H9 (cell line): ENCODE measurements around the gene HAPLN1. TPM values are rescaled to one million over a fixed set of nuclear protein-coding genes. Genes with fewer than 3 reads are reported as not detected.

Source experiments
- DNase-seq: peaks from one replicate; pipeline ENCODE4 v3.0.0-alpha.2; 2017
- H2AFZ ChIP-seq: one replicate; pipeline ENCODE4 v1.6.1; 2013; ENCODE audit warnings: mild to moderate bottlenecking, low read length, control low read depth, moderate library complexity
- H2AK5ac ChIP-seq: 2 replicates; pipeline ENCODE4 v1.6.1; 2013; ENCODE audit warnings: low read length, control low read depth, mixed read lengths; ENCODE audit not compliant: insufficient read length
- H2BK120ac ChIP-seq: one replicate; pipeline ENCODE4 v1.6.1; 2013; ENCODE audit warnings: low read depth, mild to moderate bottlenecking, low read length, control low read depth, inconsistent platforms; ENCODE audit not compliant: poor library complexity, severe bottlenecking
- H2BK12ac ChIP-seq: 2 replicates; pipeline ENCODE4 v1.6.1; 2013; ENCODE audit warnings: low read length, control low read depth, mixed read lengths, low read depth; ENCODE audit not compliant: insufficient read length
- H2BK15ac ChIP-seq: 2 replicates; pipeline ENCODE4 v1.6.1; 2013; ENCODE audit warnings: low read depth, low read length, control low read depth
- H2BK20ac ChIP-seq: one replicate; pipeline ENCODE4 v1.6.1; 2013; ENCODE audit warnings: low read depth, mild to moderate bottlenecking, low read length, control low read depth, inconsistent platforms; ENCODE audit not compliant: poor library complexity, severe bottlenecking
- H2BK5ac ChIP-seq: 2 replicates; pipeline ENCODE4 v1.6.1; 2013; ENCODE audit warnings: low read length, control low read depth, mixed read lengths; ENCODE audit not compliant: insufficient read length
- H3K14ac ChIP-seq: 2 replicates; pipeline ENCODE4 v1.6.1; 2013; ENCODE audit warnings: low read length, control low read depth; ENCODE audit not compliant: insufficient read depth
- H3K18ac ChIP-seq: 2 replicates; pipeline ENCODE4 v1.6.1; 2013; ENCODE audit warnings: low read depth, mild to moderate bottlenecking, mixed read lengths, low read length, control low read depth; ENCODE audit not compliant: insufficient read length
- H3K23ac ChIP-seq: 2 replicates; pipeline ENCODE4 v1.6.1; 2013; ENCODE audit warnings: low read length, control low read depth, mixed read lengths, low read depth; ENCODE audit not compliant: insufficient read length
- H3K23me2 ChIP-seq: 2 replicates; pipeline ENCODE4 v1.6.1; 2013; ENCODE audit warnings: low read depth, mild to moderate bottlenecking, mixed read lengths, low read length, control low read depth; ENCODE audit not compliant: insufficient read length, poor library complexity, severe bottlenecking
- H3K27ac ChIP-seq: 2 replicates; pipeline ENCODE4 v1.5.1; 2013; ENCODE audit warnings: low read length, control low read depth, mixed read lengths, low read depth; ENCODE audit not compliant: insufficient read length
- H3K27me3 ChIP-seq: 2 replicates; pipeline ENCODE4 v1.6.1; 2013; ENCODE audit warnings: low read length, control low read depth, inconsistent platforms; ENCODE audit not compliant: insufficient read depth
- H3K4ac ChIP-seq: 2 replicates; pipeline ENCODE4 v1.6.1; 2013; ENCODE audit warnings: low read depth, mild to moderate bottlenecking, control low read depth, inconsistent platforms, low read length, moderate library complexity
- H3K4me1 ChIP-seq: 2 replicates; pipeline ENCODE4 v1.6.1; 2013; ENCODE audit warnings: low read length, control low read depth, inconsistent platforms; ENCODE audit not compliant: insufficient read depth
- H3K4me2 ChIP-seq: 2 replicates; pipeline ENCODE4 v1.6.1; 2013; ENCODE audit warnings: low read length, control low read depth, mixed read lengths; ENCODE audit not compliant: insufficient read length, insufficient read depth
- H3K56ac ChIP-seq: 2 replicates; pipeline ENCODE4 v1.6.1; 2013; ENCODE audit warnings: low read depth, mild to moderate bottlenecking, mixed read lengths, low read length, control low read depth; ENCODE audit not compliant: insufficient read length
- H3K79me1 ChIP-seq: 2 replicates; pipeline ENCODE4 v1.6.1; 2013; ENCODE audit warnings: low read depth, mild to moderate bottlenecking, moderate library complexity, low read length, control low read depth, inconsistent platforms; ENCODE audit not compliant: insufficient read depth, poor library complexity, severe bottlenecking
- H3K79me2 ChIP-seq: 2 replicates; pipeline ENCODE4 v1.6.1; 2013; ENCODE audit warnings: low read length, control low read depth, inconsistent platforms; ENCODE audit not compliant: insufficient read depth
- H3K9ac ChIP-seq: 2 replicates; pipeline ENCODE4 v1.6.1; 2013; ENCODE audit warnings: low read length, control low read depth, mixed read lengths; ENCODE audit not compliant: insufficient read length; ENCODE audit errors: extremely low read depth
- H3K9me3 ChIP-seq: one replicate; pipeline ENCODE4 v1.6.1; 2013; ENCODE audit warnings: low read depth, low read length, inconsistent platforms; ENCODE audit not compliant: control insufficient read depth
- H3T11ph ChIP-seq: one replicate; pipeline ENCODE4 v1.6.1; 2013; ENCODE audit warnings: mild to moderate bottlenecking, low read length, control low read depth, inconsistent platforms
- H4K20me1 ChIP-seq: one replicate; pipeline ENCODE4 v1.6.1; 2013; ENCODE audit not compliant: control insufficient read depth, insufficient read length, insufficient read depth
- H4K5ac ChIP-seq: 2 replicates; pipeline ENCODE4 v1.6.1; 2013; ENCODE audit warnings: low read depth, mild to moderate bottlenecking, mixed read lengths, low read length, control low read depth; ENCODE audit not compliant: insufficient read length
- H4K8ac ChIP-seq: replicated peaks from 2 replicates; pipeline ENCODE4 v1.6.1; 2013; ENCODE audit warnings: low read length, control low read depth, mixed read lengths, low read depth; ENCODE audit not compliant: insufficient read length
- H4K91ac ChIP-seq: 2 replicates; pipeline ENCODE4 v1.6.1; 2013; ENCODE audit warnings: low read depth, mild to moderate bottlenecking, moderate library complexity, mixed read lengths, low read length, control low read depth; ENCODE audit not compliant: insufficient read length
- H3K27ac Mint-ChIP-seq, 3 experiments: 2 replicates in 2 of 3; 3 replicates in 1 of 3; pipeline ENCODE4 v1.8.0; 2020 to 2021; ENCODE audit warnings: mixed read lengths in 3 of 3, mild to moderate bottlenecking in 1 of 3, moderate library complexity in 1 of 3
- H3K27me3 Mint-ChIP-seq: 2 replicates; pipeline ENCODE4 v1.8.0; 2021; ENCODE audit warnings: low read depth, mild to moderate bottlenecking, moderate library complexity, mixed read lengths
- H3K36me3 Mint-ChIP-seq, 3 experiments: 2 replicates in 2 of 3; 3 replicates in 1 of 3; pipeline ENCODE4 v1.8.0; 2020 to 2021; ENCODE audit warnings: low read depth in 3 of 3, mixed read lengths in 3 of 3; ENCODE audit not compliant: insufficient read depth in 1 of 3
- H3K4me1 Mint-ChIP-seq, 2 experiments: 2 replicates each; pipeline ENCODE4 v1.8.0; 2020; ENCODE audit warnings: mixed read lengths in 2 of 2
- H3K4me3 Mint-ChIP-seq, 2 experiments: 2 replicates in 1 of 2; 3 replicates in 1 of 2; pipeline ENCODE4 v1.8.0; 2020 to 2021; ENCODE audit warnings: mild to moderate bottlenecking in 2 of 2, mixed read lengths in 2 of 2, moderate library complexity in 1 of 2
- H3K9me3 Mint-ChIP-seq, 2 experiments: 2 replicates in 1 of 2; 3 replicates in 1 of 2; pipeline ENCODE4 v1.8.0; 2020; ENCODE audit warnings: mild to moderate bottlenecking in 2 of 2, mixed read lengths in 2 of 2, moderate library complexity in 1 of 2
- WGBS: extraction: QIAGEN DNeasy Blood & Tissue Kit; methylation state at CpG from one replicate; pipeline ENCODE4 v1.1.7; 2013; ENCODE audit warnings: missing lambda C conversion rate, low lambda C conversion rate, mixed read lengths; ENCODE audit not compliant: insufficient read length; ENCODE audit errors: extremely low coverage; 5-methylcytosine and 5-hydroxymethylcytosine counted together
- total RNA-seq: library from RNA; stranded (reverse); gene quantifications from 2 replicates; pipeline ENCODE4 v1.2.1, GENCODE V29; 2021
- TF ChIP-seq, protein P1 (sequence below): fragments of 200-600 bp; sonication (generic); conservative IDR thresholded peaks from 3 replicates; pipeline ENCODE4 v1.8.0; 2021; ENCODE audit warnings: antibody characterized with exemption, mild to moderate bottlenecking

HAPLN1 gene
- total RNA-seq, 1 experiment from 2014 or later, result 0.22 TPM

DNA sequence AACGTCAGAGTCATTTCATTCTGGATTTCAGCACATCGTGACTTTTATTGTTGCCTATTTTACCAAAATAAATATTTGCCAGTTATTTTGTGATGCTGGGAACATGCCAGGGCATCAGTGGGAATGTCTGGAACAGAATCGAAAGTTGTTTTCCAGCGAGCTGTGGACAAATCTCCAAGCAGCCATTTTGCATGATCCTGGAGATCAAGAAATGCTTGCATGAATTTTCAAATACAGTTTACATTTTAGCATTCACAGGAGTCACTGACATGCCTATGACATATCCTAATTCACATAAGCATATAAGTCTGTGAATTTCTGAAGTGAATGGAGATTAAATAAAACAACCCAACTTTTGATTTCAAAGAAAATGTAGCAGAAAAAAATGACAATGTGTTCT, 129.7 kb downstream of the HAPLN1 start:
- H3K79me2 ChIP-seq, result no peaks in the 10 kb centered on the region
- no peak overlapping the region for H4K91ac ChIP-seq
- no peaks in the 10 kb centered on the region for H3K27me3 ChIP-seq
- no peaks in the 10 kb centered on the region for H3K4me1 ChIP-seq
- H3K14ac ChIP-seq, result no peak overlapping the region
- no peak overlapping the region for H3K18ac ChIP-seq
- no peak overlapping the region for H3T11ph ChIP-seq
- no peak overlapping the region for H3K9ac ChIP-seq
- H2AK5ac ChIP-seq, result no peak overlapping the region
- no peak overlapping the region for H2BK15ac ChIP-seq
- no peak overlapping the region for H3K27ac Mint-ChIP-seq
- no peak overlapping the region for H4K5ac ChIP-seq
- no peak for DNase-seq
- H3K23ac ChIP-seq, result no peak overlapping the region
- no peak overlapping the region for H3K4ac ChIP-seq
- TF ChIP-seq, protein P1, sequence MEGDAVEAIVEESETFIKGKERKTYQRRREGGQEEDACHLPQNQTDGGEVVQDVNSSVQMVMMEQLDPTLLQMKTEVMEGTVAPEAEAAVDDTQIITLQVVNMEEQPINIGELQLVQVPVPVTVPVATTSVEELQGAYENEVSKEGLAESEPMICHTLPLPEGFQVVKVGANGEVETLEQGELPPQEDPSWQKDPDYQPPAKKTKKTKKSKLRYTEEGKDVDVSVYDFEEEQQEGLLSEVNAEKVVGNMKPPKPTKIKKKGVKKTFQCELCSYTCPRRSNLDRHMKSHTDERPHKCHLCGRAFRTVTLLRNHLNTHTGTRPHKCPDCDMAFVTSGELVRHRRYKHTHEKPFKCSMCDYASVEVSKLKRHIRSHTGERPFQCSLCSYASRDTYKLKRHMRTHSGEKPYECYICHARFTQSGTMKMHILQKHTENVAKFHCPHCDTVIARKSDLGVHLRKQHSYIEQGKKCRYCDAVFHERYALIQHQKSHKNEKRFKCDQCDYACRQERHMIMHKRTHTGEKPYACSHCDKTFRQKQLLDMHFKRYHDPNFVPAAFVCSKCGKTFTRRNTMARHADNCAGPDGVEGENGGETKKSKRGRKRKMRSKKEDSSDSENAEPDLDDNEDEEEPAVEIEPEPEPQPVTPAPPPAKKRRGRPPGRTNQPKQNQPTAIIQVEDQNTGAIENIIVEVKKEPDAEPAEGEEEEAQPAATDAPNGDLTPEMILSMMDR, result no peak
- H2BK5ac ChIP-seq, result no peak overlapping the region
- no peaks in the 10 kb centered on the region for H3K23me2 ChIP-seq
- H3K36me3 Mint-ChIP-seq, result no peaks in the 10 kb centered on the region
- H3K79me1 ChIP-seq, result no peaks in the 10 kb centered on the region
- no peak overlapping the region for H3K27ac ChIP-seq
- no peak overlapping the region for H3K4me3 Mint-ChIP-seq
- H3K9me3 Mint-ChIP-seq, result no peaks in the 10 kb centered on the region
- no peaks in the 10 kb centered on the region for H3K9me3 ChIP-seq
- H2BK120ac ChIP-seq, result no peak overlapping the region
- H4K8ac ChIP-seq, result no peak overlapping the region
- no peaks in the 10 kb centered on the region for H4K20me1 ChIP-seq
- no CpG with 5 or more reads among the region's 4 CpGs for WGBS
- no peak overlapping the region for H3K4me2 ChIP-seq
- H3K27me3 Mint-ChIP-seq, result no peaks in the 10 kb centered on the region
- H3K4me1 Mint-ChIP-seq, result no peaks in the 10 kb centered on the region
- H2BK20ac ChIP-seq, result no peak overlapping the region
- no peak overlapping the region for H3K56ac ChIP-seq
- H2BK12ac ChIP-seq, result no peak overlapping the region
- no peak overlapping the region for H2AFZ ChIP-seq
